RKO (cell line): Measurements from ENCODE around the gene CFAP53.

Experiments used
- DNase-seq: peaks from one replicate; pipeline ENCODE4 v3.0.0-alpha.2; 2016; ENCODE audit warnings: low spot score

CFAP53 gene

DNA sequence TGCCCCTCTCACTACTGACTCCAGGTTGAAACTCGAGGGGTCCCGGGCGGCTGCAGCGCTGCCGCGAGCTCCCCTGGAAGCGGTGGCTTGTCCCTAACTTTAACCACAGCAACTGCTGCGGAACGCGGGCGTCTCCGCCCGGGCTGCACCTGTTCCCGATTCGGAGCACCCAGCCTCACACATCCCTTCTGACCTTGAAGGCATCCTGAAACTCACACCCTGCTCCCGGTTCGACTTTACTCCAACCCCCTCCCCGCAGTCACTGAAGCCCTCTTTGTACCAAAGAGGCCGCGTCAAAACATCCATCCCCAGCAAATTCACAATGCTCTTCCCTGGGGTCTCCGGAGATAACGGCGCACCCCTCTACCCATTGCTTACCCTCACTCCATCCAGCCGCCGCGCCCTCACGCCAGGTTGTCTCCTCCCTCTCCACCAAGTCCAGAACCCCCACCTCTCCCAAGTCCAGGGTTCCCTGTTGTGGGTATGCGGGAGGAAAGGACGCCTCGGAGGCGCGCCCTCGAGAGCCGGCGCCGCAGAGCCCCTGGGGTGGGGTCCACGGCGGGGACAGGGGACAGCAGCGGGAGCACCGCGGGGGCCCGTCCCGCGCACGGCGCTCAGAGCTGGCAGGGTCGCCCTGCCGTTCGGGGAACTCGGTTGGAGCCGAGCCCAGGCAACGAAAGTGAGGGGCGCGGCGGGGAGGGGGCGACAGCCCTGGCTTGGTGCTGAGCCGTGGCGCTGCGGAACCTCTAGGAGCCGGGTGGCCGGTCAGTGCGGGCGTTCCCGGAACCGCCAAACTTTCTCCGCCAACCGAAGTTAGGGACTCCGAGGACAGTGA, 72.3 kb downstream of the CFAP53 start:
- DNase-seq = no peak

DNA sequence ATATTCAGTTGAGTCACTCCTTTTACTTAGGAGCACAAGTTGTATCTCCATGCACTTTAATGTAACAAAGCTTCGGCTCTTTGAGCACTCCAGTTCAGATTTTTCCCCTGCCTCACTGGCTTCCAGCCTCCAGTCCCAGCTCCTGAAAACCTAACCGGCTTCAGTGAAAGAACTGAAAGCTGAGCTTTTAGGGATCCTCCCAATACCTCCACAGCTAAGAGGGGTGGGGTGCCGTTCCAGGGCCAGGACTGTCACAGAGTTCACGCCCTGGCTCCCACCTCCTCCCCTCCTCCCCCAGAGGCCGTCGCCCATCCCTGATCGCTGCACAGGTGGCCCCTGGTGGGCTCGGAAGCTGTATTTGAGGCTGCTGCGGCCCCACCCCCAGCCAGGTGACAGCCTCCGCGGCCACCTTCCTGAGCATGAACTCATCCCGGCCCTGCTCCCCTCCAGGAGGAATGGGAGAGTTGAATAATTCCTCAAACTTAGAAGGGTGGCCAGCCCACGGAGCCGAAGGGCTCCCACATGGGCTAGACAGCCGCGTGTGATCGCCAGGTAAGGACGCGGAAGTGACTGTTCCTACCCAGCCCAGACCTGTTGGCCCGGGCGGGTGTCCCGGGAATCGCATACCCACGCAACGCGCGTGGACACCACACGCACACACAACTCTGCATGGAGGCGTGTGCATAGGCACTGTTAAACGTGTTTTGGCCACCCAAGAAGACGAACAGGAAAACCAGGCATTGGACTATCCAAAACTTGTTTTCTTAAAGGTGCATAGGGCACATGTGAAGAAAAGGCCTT, 73.1 kb downstream of the CFAP53 start:
- no peak for DNase-seq

DNA sequence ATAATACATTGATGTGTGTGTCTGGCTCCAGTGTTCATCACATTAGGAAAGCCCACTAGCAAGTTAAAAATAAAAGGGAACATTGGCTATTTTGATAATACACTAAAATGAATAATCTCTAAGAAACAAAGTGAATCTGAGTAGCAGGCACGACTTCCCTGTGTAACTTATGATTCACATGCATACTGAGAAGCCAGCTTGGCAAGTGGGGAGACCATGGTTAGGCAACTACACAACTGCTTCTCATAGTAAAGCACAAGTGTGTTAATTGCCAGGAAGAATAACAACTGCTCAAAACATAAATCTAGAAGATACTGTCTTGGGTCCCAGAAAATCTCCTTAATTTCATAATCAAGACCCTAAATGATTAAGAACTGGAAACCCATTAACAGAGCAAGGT, 75.4 kb downstream of the CFAP53 start:
- no peak for DNase-seq

DNA sequence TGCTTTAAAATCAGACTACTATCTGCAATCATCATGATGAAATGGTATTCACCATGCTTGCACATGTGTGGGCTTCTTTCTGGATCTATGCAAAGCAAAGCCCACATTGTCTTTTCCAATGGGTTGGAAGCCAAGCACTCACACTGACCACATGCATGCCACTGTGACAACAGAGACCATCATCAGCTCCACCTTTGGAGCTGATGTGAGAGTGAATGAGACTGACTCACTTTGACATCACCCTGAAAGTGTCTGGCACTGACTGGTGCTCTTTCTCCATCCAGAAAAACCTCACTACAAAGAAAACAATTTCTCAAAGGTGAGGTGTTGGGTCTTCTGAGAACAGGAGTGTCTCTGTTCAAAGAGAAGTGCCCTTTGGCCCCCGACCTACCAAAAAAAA, 76.1 kb downstream of the CFAP53 start:
- DNase-seq = peak; percentile 45

DNA sequence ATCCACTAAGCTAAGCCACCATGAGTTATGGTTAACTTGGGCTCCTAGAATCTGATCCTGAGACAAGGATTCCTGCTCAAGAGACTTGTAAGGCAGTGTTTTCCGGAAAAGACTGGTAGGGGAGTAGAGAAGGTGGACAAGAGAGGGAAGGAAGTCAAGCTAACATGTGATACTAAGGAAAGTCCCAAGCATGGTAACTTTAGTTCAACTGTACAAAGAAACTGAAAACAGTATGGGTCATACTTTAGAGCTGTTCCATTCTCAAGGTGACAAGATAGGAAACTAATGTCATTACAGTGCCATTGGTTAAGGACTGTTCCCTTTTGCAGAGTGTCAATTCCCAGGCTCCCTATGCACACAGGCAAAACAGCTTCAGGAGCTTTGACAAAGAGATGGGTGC, 77.1 kb downstream of the CFAP53 start:
- DNase-seq = no peak

DNA sequence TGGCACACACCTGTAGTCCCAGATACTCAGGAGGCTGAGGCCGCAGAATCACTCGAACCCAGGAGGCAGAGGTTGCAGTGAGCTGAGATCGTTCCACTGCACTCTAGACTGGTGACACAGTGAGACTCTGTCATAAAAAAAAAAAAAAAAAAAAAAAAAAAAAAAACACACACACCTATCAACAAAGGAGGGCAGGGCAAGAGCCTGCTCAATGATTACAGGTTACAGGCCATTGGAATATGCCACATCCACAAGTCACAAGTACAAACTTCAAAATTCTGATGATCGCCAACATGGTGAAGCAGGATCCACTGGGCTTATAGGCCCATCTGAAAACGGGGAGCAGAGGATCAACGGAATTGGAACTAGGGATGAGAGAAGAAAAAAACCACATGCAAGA, 77.6 kb downstream of the CFAP53 start:
- no peak for DNase-seq

DNA sequence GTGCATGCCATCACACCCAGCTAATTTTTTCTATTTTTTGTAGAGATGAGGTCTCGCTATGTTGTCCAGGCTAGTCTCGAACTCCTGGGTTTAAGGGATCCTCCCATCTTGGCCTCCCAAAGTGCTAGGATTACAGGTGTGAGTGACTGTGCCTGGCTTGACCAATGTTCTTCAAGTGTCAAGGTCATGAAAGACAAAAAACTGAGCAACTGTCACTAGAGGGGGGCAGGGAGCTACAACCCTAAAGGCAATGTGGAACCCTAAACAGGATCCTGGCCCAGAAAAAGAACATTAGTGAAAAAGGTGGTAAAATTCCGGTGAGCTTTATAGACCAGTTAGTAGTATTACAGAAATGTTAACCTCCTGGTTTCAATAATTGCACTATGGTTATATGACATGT, 78.6 kb downstream of the CFAP53 start:
- DNase-seq = no peak

DNA sequence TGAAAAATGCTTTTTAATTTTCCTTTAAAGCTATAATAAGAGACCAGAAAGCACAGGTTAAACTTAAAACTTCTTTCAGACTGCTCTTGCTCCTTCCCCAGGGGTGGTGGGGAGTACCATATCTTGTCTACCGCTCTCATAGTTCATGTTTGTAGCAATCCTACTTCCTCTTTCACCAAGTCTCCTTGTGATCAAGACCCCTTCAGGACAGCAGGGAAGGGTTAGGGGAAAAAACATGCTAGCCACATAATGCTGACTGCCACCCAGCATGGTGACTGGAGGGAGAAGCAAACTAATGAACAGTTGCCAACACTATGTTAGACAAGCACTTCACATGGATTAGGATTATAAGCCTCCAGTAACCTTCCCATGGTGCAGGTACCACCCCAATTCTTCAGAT, 79.9 kb downstream of the CFAP53 start:
- no peak for DNase-seq

DNA sequence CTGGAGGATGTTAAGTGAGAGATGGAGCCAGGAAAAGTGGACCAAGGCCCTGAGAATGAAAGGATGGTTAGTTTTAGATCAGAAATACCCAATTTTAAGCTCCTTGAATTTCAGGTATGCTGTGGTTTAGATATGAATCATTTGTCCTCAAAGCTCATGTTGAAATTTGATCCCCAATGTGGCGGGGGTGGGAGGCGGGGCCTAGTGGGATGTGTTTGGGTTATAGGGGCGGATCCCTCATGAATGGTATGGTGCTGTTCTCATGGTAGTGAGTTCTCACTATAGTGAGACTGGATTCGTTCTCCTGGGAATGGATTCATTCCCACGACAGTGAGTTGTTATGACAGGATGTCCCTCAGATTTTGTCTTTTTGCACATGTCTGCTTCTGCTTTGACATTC, 82.7 kb downstream of the CFAP53 start:
- peak; percentile 29 for DNase-seq

DNA sequence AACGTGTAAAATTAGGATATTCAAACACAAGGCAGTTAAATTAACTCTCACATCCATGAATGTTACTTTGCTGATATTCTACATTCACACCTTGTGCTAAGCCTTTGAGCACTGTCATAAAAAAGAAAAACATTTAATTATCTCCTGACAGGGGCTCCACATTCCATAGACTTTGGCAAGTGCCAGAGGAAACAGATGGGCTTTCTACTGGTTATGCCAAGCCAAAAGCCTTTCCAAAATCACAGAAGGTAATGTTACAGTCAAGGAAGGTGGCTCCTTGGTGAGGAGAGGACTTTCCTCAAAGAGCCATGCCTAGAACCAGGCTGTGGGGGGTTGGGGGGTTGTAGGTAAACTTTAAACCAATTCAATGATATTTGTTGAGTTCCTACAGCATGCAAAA, 83.8 kb downstream of the CFAP53 start:
- DNase-seq = no peak

DNA sequence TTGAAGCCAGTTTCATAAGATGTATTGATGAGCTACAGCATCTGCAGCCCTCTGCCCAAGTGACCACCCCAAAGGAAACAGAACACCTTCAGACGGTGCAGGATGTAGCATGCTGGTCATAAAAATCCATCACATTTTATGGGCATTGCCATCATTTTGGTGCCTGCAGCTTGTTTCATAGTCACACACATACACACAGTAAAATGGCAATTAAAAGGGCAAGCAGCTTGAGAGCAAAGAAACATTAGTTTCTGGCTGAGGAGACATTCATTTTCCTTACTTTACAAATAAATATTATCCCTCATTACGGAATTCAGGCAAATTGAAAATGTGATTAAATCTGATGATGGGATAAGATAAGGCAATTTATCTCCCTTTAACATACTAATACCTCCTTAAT, 84.7 kb downstream of the CFAP53 start:
- DNase-seq = no peak

DNA sequence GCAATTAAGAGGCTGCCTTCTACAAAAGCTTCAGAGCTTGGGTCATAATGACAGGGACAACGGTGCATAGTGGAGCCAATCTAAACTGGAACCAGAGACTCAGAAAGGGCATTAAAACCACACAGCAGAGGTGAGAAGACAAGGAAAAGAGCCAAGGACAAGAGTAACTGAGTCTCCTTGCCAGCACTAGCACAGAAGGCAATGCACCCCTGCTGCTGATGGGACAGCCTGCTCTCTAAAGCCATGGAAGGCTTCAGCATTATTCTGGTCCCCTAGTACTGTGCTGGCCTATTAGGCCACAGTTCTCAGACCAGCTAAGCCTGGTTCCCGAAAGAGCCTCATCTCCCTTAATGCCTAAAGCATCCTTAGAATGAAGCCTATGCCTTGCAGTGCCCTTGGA, 86.8 kb downstream of the CFAP53 start:
- DNase-seq = no peak

DNA sequence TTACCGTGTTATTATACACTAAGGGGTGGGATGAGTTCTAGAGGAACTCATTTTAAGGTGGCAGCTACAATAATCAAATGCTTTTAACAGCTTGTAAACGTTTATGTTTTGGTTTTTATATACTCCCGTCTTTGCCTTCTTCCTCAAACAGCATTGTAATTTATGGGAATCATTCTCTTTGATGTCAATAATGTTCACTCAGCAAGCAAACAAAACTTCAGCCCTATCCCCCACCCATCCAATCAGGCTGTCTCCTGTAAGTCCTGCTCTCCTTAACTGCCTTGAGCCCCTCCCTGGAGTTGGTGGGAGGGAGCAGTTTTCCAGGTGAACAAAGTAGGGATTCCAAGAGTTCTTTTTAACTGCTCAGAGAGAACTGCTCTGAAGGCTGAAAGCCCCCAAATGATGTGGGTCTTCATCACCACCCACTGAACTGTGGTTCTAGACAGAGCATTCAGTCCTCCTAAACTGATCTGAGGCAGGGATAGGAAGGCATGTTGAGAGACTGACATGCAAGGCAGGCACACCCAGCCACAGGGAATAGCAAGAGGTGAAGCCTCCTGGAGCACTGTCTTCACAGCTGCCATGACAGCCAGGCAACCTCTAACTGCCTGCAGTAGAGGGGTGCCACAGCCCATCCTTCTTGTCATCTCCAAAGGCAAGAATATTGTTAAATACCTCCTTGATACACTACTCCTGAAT, 88.9 kb downstream of the CFAP53 start:
- DNase-seq = no peak
